Spleen (tissue), 11 donors: ENCODE results near the gene CKM. TPM values are rescaled to one million over a fixed set of nuclear protein-coding genes. Genes with fewer than 3 reads are reported as not detected.

ENCODE experiments used
- DNase-seq: peaks from one replicate; pipeline ENCODE4 v3.0.0-alpha.2; 2020
- H3K27ac ChIP-seq, 8 donors: fragments of 200-600 bp; sonication (generic) in 7 of 8; 1 replicate in 4 of 8; 2 replicates in 4 of 8; pipeline versions ENCODE4 v1.5.0 to v1.8.0; 2016 to 2021; ENCODE audit warnings: inconsistent platforms in 4 of 8, mild to moderate bottlenecking in 4 of 8, moderate library complexity in 1 of 8
- H3K27me3 ChIP-seq, 7 donors: fragments of 200-600 bp; sonication (generic) in 6 of 7; replicated peaks in 1 of 7; 1 replicate in 4 of 7; 2 replicates in 3 of 7; pipeline versions ENCODE4 v1.5.0 to v1.8.0; 2016 to 2021; ENCODE audit warnings: inconsistent platforms in 3 of 7, mild to moderate bottlenecking in 1 of 7
- H3K36me3 ChIP-seq, 6 donors: fragments of 200-600 bp; sonication (generic) in 5 of 6; 1 replicate in 4 of 6; 2 replicates in 2 of 6; pipeline versions ENCODE4 v1.5.0 to v1.8.0; 2016 to 2021; ENCODE audit warnings: inconsistent platforms in 2 of 6
- H3K4me1 ChIP-seq, 6 donors: fragments of 200-600 bp; sonication (generic) in 5 of 6; 1 replicate in 3 of 6; 2 replicates in 3 of 6; pipeline versions ENCODE4 v1.5.0 to v1.8.0; 2016 to 2021; ENCODE audit warnings: inconsistent platforms in 3 of 6
- H3K4me3 ChIP-seq, 8 donors: fragments of 200-600 bp; sonication (generic) in 7 of 8; 1 replicate in 4 of 8; 2 replicates in 4 of 8; pipeline versions ENCODE4 v1.5.0 to v1.8.0; 2016 to 2021; ENCODE audit warnings: inconsistent platforms in 4 of 8, mild to moderate bottlenecking in 4 of 8, moderate library complexity in 2 of 8
- H3K9me3 ChIP-seq, 8 donors: fragments of 200-600 bp; sonication (generic) in 7 of 8; 1 replicate in 4 of 8; 2 replicates in 4 of 8; pipeline versions ENCODE4 v1.5.0 to v1.8.0; 2016 to 2021; ENCODE audit warnings: inconsistent platforms in 4 of 8
- POLR2A ChIP-seq, 3 donors: fragments of 450-650 bp; IDR thresholded peaks; one replicate each; pipeline ENCODE4 v1.5.1; 2017; ENCODE audit warnings: antibody characterized with exemption in 3 of 3, mild to moderate bottlenecking in 1 of 3
- POLR2AphosphoS5 ChIP-seq, 3 donors: sonication (generic); formaldehyde crosslinking; IDR thresholded peaks; one replicate each; pipeline ENCODE4 v1.5.1; 2017; ENCODE audit warnings: antibody characterized with exemption in 3 of 3
- WGBS, 5 donors: extraction: QIAGEN DNeasy Blood & Tissue Kit in 3 of 5; methylation state at CpG; one replicate each; pipeline versions ENCODE4 v1.1.5 to v1.1.7; 2013 to 2018; 5-methylcytosine and 5-hydroxymethylcytosine counted together
- intact Hi-C: fragments of 100-400 bp; cut with DNase I; formaldehyde crosslinking; loops from one replicate; pipeline ENCODE4 v1.15.0; 2023; ENCODE audit warnings: low total_unique reads
- polyA plus RNA-seq, 3 donors: library from polyadenylated mRNA; stranded (reverse); fragments of 200-250 nt; gene quantifications; one replicate each; pipeline ENCODE4 v1.2.1, GENCODE V29; 2013
- total RNA-seq, 7 donors: library from RNA; depleted of rRNA in 3 of 7; stranded (reverse); fragments of >200 nt in 3 of 7; fragmentation: NEBNext Ultra II Directional in 4 of 7; extraction: Animal tissue kit (Norgen Biotek cat#: 25700) in 4 of 7; gene quantifications; one replicate each; pipeline versions ENCODE4 v1.1.0 to v1.2.1, GENCODE V29; 2016 to 2021
- TF ChIP-seq, protein P1 (sequence below), 11 experiments: fragments of 200-600 bp in 7 of 11; fragments of 450-650 bp in 4 of 11; sonication (generic) in 4 of 11; IDR thresholded peaks in 8 of 11; conservative IDR thresholded peaks in 3 of 11; 1 replicate in 7 of 11; 2 replicates in 4 of 11; pipeline versions ENCODE4 v1.4.0 to v1.8.0; 2016 to 2021; ENCODE audit warnings: antibody characterized with exemption in 11 of 11, inconsistent platforms in 4 of 11, mild to moderate bottlenecking in 1 of 11
- donor health status: healthy with polysubstance abuse.
- donor health status: DM: no; HTN: no; CAD: no; lungs with moderate emphysema.
- donor health status: DM: no; HTN: no; CAD: no.
- donor health status: Bipolar disorder and iron deficiency.
- donor health status: healthy.
- donor health status: DM: no; HTN: no; CAD: no.
- donor health status: DM: yes; HTN: yes; CAD: no.

CKM gene
- total and polyA plus RNA-seq, 10 donors, result 0.29 to 4.4 (median 0.62) TPM; not detected in 6

- H3K4me3 ChIP-seq, result no peak overlapping the region
- no peak overlapping the region for H3K27ac ChIP-seq
- H3K9me3 ChIP-seq, result peaks cover 0 to 15% (median 7%) of the 10 kb centered on the region in 8 donors
- peaks cover 0 to 99% (median 32%) of the 10 kb centered on the region in 6 donors for H3K36me3 ChIP-seq
- TF ChIP-seq POLR2A (IDR thresholded peaks at IDR 0.05) (no peak), POLR2AphosphoS5 (IDR thresholded peaks at IDR 0.05) (no peak)
- TF ChIP-seq, protein P1, sequence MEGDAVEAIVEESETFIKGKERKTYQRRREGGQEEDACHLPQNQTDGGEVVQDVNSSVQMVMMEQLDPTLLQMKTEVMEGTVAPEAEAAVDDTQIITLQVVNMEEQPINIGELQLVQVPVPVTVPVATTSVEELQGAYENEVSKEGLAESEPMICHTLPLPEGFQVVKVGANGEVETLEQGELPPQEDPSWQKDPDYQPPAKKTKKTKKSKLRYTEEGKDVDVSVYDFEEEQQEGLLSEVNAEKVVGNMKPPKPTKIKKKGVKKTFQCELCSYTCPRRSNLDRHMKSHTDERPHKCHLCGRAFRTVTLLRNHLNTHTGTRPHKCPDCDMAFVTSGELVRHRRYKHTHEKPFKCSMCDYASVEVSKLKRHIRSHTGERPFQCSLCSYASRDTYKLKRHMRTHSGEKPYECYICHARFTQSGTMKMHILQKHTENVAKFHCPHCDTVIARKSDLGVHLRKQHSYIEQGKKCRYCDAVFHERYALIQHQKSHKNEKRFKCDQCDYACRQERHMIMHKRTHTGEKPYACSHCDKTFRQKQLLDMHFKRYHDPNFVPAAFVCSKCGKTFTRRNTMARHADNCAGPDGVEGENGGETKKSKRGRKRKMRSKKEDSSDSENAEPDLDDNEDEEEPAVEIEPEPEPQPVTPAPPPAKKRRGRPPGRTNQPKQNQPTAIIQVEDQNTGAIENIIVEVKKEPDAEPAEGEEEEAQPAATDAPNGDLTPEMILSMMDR (IDR thresholded peaks at IDR 0.05 in 8 of 11, conservative IDR thresholded peaks at IDR 0.05 in 3 of 11), result no peak
- no peak for DNase-seq
- H3K4me1 ChIP-seq, result no peaks in the 10 kb centered on the region
- intact Hi-C loops, result no loop called here
- H3K27me3 ChIP-seq, result no peaks in the 10 kb centered on the region
- 89 to 95% (median 94%) methylated on average over 12 of the region's 12 CpGs for WGBS, 5 donors
Measured at GRCh38 chr19:45294291-45295029, 28.2 kb downstream of the CKM start.

- no peak for TF ChIP-seq POLR2A (IDR thresholded peaks at IDR 0.05)
- no peak for TF ChIP-seq POLR2AphosphoS5 (IDR thresholded peaks at IDR 0.05)
- TF ChIP-seq, protein P1 (IDR thresholded peaks at IDR 0.05 in 8 of 11, conservative IDR thresholded peaks at IDR 0.05 in 3 of 11), result no peak
- H3K27ac ChIP-seq, result no peak overlapping the region
- no peak overlapping the region for H3K4me3 ChIP-seq
- peaks cover 0 to 15% (median 7%) of the 10 kb centered on the region in 8 donors for H3K9me3 ChIP-seq
- no peaks in the 10 kb centered on the region for H3K4me1 ChIP-seq
- H3K27me3 ChIP-seq, result no peaks in the 10 kb centered on the region
- peaks cover 0 to 99% (median 36%) of the 10 kb centered on the region in 6 donors for H3K36me3 ChIP-seq
- 80 to 90% (median 85%) methylated on average over 4 of the region's 4 CpGs for WGBS, 5 donors
- DNase-seq, result no peak
- intact Hi-C loops, result no loop called here
Measured at GRCh38 chr19:45293682-45294081, 29.0 kb downstream of the CKM start.

DNA sequence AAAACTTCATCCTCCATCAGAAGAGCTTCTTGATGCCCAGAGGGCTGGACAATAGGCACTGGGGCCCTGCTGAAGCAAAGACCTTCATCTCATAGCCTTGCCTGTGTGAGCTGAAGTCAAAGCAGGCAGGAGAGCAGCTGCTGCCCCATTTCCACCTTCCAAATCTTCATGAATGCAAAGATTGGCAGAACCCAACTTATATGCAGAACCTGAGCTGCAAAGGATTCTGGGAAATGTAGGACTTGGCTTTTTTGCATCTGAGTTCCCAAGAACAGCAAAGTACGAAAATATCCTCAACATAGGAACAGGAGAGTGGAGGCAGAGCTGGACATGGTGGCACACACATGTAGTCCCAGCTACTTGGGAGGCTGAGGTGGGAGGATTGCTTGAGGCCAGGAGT is 30.8 kb downstream of the CKM start:
- Histone ChIP-seq H3K4me3 (no peak overlapping the region), H3K27me3 (no peaks in the 10 kb centered on the region), H3K36me3 (peaks cover 0 to 99% (median 47%) of the 10 kb centered on the region in 6 donors), H3K27ac (no peak overlapping the region), H3K4me1 (no peaks in the 10 kb centered on the region), H3K9me3 (peaks cover 0 to 15% (median 7%) of the 10 kb centered on the region in 8 donors)
- intact Hi-C loops, result no loop called here
- WGBS, 5 donors, result 93 to 100% (median 100%) methylated on average over 1 of the region's 1 CpG
- TF ChIP-seq, protein P1 (IDR thresholded peaks at IDR 0.05 in 8 of 11, conservative IDR thresholded peaks at IDR 0.05 in 3 of 11), result no peak
- TF ChIP-seq POLR2A (IDR thresholded peaks at IDR 0.05), result no peak
- TF ChIP-seq POLR2AphosphoS5 (IDR thresholded peaks at IDR 0.05), result no peak
- no peak for DNase-seq

GRCh38 chr19:45290381-45290931 is 32.2 kb downstream of the CKM start:
- TF ChIP-seq POLR2AphosphoS5 (IDR thresholded peaks at IDR 0.05), result no peak
- DNase-seq, result no peak
- no peaks in the 10 kb centered on the region for H3K27me3 ChIP-seq
- intact Hi-C loops, result no loop called here
- no peaks in the 10 kb centered on the region for H3K4me1 ChIP-seq
- peaks cover 0 to 15% (median 7%) of the 10 kb centered on the region in 8 donors for H3K9me3 ChIP-seq
- H3K4me3 ChIP-seq, result no peak overlapping the region
- H3K36me3 ChIP-seq, result peaks cover 0 to 99% (median 43%) of the 10 kb centered on the region in 6 donors
- 88 to 100% (median 95%) methylated on average over 4 to 6 of the region's 6 CpGs for WGBS, 5 donors
- H3K27ac ChIP-seq, result no peak overlapping the region
